NOMO-1 treated with dmso at 0.1 percent for 144 hours (cell line): ENCODE results near the gene FSHR.
A peak's percentile ranks its signal among the peaks of the same experiment; 100 is the strongest.

Experiments
- DNase-seq: peaks from one replicate; lab custom pipeline; 2025; ENCODE audit not compliant: unreplicated experiment; lab: John Stamatoyannopoulos, UW

Gene FSHR

DNA sequence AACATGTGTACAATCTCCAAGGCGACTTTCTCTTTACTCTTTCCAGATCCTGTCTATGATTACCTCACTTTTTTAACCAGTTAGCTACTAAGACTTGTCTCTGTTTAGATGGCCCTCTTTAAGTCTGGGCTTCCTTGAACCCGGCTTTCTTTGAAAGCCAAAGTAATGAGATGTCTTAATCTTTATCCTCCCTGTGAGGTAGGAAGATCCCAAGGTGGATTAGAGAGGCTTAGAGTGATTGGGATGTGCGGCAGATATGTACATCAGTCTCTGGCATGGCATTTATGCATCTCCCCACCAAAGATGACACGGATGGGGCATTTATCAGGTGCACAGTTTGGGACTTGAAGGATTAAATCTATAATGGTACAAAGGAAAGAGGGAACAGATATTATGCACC, 186.3 kb downstream of the FSHR start:
- DNase-seq: no peak

DNA sequence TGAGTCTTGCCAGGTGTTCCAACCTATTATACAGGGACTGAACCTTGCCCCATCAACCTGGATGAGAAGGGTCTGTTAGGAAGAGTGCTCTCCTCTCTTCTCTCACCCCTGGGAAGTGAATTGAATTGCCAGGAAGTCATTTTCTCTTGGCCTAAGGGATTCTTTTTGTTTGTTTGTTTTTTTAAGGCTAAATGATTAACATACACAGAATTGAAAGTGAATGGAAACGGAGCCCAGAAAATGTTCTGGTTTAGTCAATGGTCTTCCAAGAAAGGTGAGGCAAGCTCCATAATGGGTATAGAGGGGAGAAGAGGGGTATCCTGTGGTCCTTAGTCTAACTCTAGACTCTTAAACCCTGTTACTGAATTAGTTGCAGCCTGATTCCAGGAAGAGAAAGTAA, 189.1 kb downstream of the FSHR start:
- DNase-seq: no peak

- no peak for DNase-seq
These were observed 193.3 kb downstream of the FSHR start for GRCh38 chr2:48961009-48961408.

- DNase-seq: no peak
These were observed 199.4 kb downstream of the FSHR start for GRCh38 chr2:48954935-48955334.

- no peak for DNase-seq
These were observed 200.0 kb downstream of the FSHR start for GRCh38 chr2:48954311-48954710.

DNA sequence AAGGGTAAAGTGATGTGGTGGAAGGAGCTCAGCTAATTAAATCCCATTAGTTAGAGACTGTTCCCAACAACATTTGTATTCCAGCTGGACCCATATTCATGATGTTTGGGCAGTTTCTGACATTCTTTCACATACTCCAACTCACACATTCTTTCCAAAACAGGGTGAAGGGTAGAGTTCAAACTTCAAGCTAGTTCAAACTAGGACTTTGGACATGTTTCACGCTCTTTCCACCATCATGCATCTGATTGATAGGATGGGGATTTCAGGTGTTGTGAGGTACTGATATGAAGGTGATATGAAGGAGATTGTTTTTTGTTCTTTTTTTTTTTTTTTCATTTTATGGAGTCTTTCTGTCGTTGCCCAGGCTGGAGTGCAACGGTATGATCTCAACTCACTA, 201.7 kb downstream of the FSHR start:
- no peak for DNase-seq

- no peak for DNase-seq
These were observed 202.2 kb downstream of the FSHR start for GRCh38 chr2:48952143-48952542.

- DNase-seq: no peak
These were observed 205.8 kb downstream of the FSHR start for GRCh38 chr2:48948400-48949125.

DNA sequence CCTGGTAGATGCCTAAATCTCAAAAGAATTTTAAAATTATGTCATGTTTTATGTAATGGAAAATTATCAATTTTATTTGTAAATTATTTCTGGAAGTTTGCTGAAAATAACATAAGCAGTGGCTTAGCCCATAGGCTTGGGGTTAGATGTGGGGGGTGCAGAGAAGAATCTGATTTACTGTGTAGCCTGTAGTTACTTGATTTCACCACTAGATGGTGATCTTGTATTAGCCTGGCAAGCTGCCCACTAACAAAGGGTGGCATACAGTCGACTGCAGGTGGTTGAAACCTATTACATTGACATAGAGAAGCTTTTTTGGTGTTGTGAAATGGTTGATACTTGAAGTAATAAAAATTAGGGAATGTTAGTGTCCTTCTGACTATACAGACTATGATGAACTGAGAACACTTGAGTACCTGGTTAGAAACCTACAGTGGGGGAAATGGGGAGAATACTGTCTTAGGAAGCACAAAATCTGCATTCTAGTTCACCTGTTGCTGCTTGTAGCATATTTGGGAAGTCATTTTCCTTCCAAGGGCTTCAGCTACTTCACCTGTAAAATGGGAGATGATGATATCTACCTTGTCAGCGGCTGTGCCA, 207.8 kb downstream of the FSHR start:
- DNase-seq: peak; percentile 23

DNA sequence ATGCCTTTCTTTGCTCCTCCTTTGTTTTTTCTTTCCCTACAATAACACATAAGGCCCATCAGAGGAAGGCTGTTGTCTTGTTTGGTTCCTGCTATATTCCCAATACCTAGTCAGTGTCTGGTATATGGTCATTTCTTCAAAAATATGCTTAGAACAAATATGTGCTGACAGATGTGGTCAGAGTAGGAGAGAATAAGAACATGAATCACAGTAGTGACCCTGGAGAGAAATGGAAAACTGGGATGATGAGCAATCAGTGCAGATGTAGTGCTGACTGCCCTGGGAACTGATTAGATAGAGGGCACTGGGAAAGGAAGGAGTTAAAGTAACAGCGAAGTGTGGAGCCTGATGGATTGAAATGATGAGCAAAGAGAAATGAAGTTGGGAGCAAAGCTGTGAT, 209.4 kb downstream of the FSHR start:
- DNase-seq: no peak

DNA sequence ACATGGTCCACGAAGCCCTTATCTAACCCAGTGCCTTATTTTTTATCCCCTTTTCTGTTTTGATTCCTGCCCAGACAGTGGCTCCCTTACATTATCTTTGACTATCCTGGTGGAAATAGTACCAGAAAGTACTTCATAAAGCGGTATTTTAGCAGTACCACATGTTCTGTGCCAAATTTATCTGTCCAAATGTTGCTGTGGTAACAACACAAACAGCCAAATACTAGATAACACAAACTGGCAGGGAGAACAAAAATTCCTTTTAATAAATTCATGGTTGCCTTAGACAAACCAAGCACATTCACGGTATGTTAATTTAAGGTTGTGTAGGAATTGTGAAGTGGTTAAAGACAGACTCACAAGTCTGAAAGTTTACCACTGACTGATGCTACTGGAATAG, 210.9 kb downstream of the FSHR start:
- no peak for DNase-seq

DNA sequence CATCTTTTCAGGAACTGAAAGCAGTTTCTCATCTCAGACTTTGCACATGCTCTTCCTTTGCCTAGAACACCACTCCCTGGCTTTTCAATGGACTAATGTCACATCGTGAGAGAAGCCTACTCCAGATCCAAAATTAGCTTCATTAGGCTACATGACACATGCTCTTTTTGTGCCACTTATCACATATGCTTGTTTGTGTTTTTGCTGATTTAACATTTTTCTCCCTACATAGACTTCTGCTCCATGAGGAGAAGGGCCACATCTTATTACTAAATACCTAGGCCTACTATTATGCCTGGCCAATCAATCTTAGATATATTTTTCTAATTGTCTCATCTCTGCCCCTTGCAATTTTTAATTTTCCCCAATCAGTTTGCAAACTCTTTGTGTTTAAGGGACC, 212.4 kb downstream of the FSHR start:
- DNase-seq: no peak

GRCh38 chr2:48941456-48941855, 212.9 kb downstream of the FSHR start:
- no peak for DNase-seq

DNA sequence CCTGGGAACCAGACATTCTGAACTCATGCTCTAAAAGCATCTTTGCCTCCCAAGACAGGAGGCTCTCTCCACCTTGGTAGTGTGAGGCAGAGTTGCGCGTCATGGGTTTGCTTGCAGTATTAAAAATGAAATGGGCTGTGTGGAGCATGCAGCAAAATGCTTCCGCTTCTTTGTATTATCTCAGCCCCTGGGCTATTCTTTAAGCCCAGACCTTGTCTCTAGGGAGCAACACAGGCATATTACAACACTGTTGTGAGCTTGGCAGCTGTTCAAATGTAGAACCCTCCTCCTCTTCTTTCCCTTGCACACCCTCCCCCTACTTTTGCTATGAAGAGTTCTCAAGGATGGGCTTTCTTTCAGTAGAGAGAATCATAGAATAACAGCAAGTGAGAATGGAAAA, 213.7 kb downstream of the FSHR start:
- no peak for DNase-seq

DNA sequence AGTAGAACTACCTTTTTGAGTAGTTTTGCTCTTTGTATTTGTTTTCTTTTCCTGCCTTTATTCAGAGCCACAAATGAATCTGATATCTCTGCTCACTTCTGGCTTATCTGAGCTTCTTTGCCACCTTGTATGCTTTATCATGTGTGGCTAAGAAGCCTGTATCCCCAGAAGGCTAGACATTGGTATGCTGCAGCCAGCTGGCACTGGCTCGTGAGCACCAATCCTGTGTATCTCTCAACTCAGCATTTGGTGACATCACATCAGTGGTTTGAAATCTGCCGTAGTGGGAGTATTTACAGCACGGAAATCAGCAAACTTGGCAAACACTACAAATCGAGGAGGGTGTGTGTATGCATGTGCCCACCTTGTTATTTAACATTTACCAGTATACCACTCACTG, 215.1 kb downstream of the FSHR start:
- DNase-seq: no peak

DNA sequence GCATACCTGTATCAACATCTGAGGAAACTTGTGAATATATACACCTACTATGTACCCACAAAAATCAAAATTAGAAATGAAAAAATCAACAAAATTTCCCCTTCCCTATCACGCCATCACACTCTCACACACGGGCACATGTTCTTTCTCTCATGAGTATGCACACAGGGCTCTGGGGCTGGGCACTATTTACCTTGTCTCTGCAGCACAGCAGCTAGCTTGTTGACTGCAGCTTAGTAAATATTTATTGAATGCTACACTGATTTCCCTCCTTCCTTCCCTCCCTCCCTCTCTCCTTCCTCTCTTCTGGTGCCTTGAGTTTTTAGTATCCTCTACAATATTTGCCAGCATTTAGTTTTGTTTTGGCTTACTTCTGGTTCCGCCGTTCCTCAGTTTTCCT, 216.1 kb downstream of the FSHR start:
- no peak for DNase-seq

GRCh38 chr2:48934807-48935206, 219.5 kb downstream of the FSHR start:
- DNase-seq: no peak

DNA sequence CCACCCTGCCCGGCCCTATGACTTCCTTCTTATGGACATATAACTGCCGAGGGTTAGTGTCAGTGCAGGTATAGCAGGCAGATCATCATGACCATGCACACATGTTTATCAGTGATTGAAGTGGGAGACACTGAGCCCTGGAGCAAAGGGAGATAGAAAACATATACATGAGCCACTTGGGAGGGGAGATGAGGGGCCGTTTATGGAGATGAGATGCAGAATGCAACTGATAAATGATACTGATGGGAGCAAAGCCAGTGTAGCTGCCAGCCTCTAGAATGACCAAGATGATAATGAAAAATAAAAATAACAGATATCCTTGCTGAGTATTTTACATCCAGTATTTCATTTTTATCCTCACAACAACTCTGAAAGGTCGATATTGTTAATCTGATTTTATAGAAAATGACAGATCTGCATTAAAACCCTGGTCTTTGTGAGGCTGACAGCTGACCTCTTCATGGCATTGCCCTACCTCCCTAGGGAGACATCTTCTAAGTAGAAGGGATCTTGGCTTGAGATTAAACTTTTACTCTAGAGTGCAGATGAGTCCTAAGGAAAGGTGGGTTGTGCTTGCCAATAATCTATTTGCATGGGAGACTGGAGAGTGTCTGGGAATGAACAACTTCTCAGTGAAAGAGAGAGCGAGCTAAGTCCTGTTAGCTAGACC, 220.4 kb downstream of the FSHR start:
- DNase-seq: no peak

- DNase-seq: no peak
These were observed 221.6 kb downstream of the FSHR start for GRCh38 chr2:48932667-48933066.

- no peak for DNase-seq
These were observed 224.6 kb downstream of the FSHR start for GRCh38 chr2:48929571-48930301.

- no peak for DNase-seq
These were observed 227.0 kb downstream of the FSHR start for GRCh38 chr2:48927355-48927754.

DNA sequence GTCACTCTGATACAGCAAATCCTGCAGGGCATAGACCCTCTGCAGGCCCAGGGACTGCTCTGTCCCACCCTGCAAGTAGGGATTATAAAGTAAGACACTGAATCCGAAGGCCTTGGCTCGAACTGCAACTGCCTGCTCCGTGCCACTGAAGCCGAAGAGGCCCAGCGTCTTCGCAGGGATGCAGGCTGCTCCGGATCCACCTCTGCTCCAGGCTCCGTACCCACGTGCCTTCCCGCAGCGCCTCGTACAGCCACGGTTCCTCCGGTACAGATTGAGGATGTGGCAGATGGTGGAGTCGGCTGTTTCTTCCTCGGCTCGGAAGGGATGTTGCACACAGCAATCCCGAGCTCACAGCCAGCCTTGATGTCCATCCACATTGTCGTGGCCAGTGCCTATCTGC, 238.4 kb downstream of the FSHR start:
- no peak for DNase-seq
